Epithelial cell of proximal tubule (primary cell): ENCODE results near the gene SLC5A9. TPM values are rescaled to one million over a fixed set of nuclear protein-coding genes. Genes with fewer than 3 reads are reported as not detected.

Experiments used
- DNase-seq: peaks from one replicate; pipeline ENCODE4 v3.0.0-alpha.2; 2011; ENCODE audit warnings: low read depth
- H3K4me3 ChIP-seq: 2 replicates; pipeline ENCODE4 v1.5.1; 2011; ENCODE audit warnings: low read depth, mild to moderate bottlenecking, low read length
- CTCF ChIP-seq: conservative IDR thresholded peaks from 2 replicates; pipeline ENCODE4 v1.5.1; 2012; ENCODE audit warnings: low read depth, mild to moderate bottlenecking, low read length
- total RNA-seq: library from RNA; depleted of rRNA; stranded (reverse); fragments of >200 nt; gene quantifications from 2 replicates; pipeline ENCODE4 v1.2.3, GENCODE V29; 2015

The SLC5A9 gene
- total RNA-seq, 1 donor from 2014 or later, result not detected

DNA sequence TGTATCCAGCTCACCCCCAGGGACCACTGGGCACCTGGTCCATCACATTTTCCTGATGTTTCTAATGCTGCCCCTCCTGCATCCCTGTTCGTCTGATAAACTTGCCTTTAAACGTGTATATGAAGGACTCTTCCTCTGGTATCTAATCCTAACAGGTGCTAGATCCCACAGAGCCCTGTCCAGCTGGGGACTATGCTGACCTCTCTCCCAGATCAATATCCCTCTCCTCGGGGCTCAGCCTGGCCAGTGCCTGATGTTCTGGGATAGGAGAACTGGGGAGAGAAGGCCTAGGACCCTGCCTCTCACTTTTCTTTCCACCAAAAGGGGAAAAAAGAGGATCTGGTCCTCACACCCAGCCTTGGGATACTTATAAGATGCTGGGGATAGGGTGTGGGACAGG is 1.4 kb upstream of the SLC5A9 start:
- no peak for DNase-seq
- no peak for TF ChIP-seq CTCF
- H3K4me3 ChIP-seq, result no peak overlapping the region

GRCh38 chr1:48221657-48222056 is 859 bp upstream of the SLC5A9 start:
- no peak for TF ChIP-seq CTCF
- no peak overlapping the region for H3K4me3 ChIP-seq
- no peak for DNase-seq

- H3K4me3 ChIP-seq, result no peak overlapping the region
- DNase-seq, result no peak
- no peak for TF ChIP-seq CTCF
Measured at GRCh38 chr1:48223366-48224240, 1.1 kb downstream of the SLC5A9 start.

- DNase-seq, result no peak
- no peak overlapping the region for H3K4me3 ChIP-seq
- no peak for TF ChIP-seq CTCF
Measured at GRCh38 chr1:48224791-48225190, 2.3 kb downstream of the SLC5A9 start.

- no peak for TF ChIP-seq CTCF
- no peak for DNase-seq
- no peak overlapping the region for H3K4me3 ChIP-seq
Measured at GRCh38 chr1:48225579-48225978, 3.1 kb downstream of the SLC5A9 start.

GRCh38 chr1:48227165-48228013 is 4.9 kb downstream of the SLC5A9 start:
- DNase-seq, result no peak
- no peak for TF ChIP-seq CTCF
- no peak overlapping the region for H3K4me3 ChIP-seq
